B cell (primary cell): ENCODE data around the gene TMEM266. TPM values are rescaled to one million over a fixed set of nuclear protein-coding genes. Genes with fewer than 3 reads are reported as not detected.

ENCODE experiments used
- ATAC-seq: fragments of 200-7000 bp; cut with Tn5 transposase; one replicate; pipeline ENCODE4 v1.10.0; 2021; ENCODE audit warnings: low read depth, mild to moderate bottlenecking, moderate number of reproducible peaks, moderate library complexity
- CTCF ChIA-PET: fragments of 350-600 bp; sonication (Branson Sonifier 250); formaldehyde crosslinking; loops from one replicate; lab custom pipeline; 2021; ENCODE audit warnings: antibody characterized with exemption, inconsistent platforms; lab: Charles Lee
- POLR2A ChIA-PET: fragments of 350-600 bp; sonication (Branson Sonifier 250); formaldehyde crosslinking; loops from one replicate; lab custom pipeline; 2021; ENCODE audit warnings: antibody characterized with exemption; lab: Charles Lee
- DNase-seq: peaks from one replicate; pipeline ENCODE4 v3.0.0; 2013
- H2AFZ ChIP-seq: 2 replicates; pipeline ENCODE4 v1.6.1; 2012; ENCODE audit warnings: mild to moderate bottlenecking, low read depth, low read length; ENCODE audit not compliant: insufficient read depth, poor library complexity, severe bottlenecking
- H3K27ac ChIP-seq, 2 donors: 1 replicate in 1 of 2; 2 replicates in 1 of 2; pipeline ENCODE4 v1.5.1; 2012 to 2013; ENCODE audit warnings: low read length in 2 of 2, mild to moderate bottlenecking in 2 of 2, moderate library complexity in 1 of 2
- H3K27me3 ChIP-seq, 4 experiments: fragments of 200-600 bp in 1 of 4; sonication (generic) in 1 of 4; replicated peaks in 1 of 4; 1 replicate in 2 of 4; 2 replicates in 2 of 4; pipeline versions ENCODE4 v1.6.1 to v1.7.0; 2013 to 2016; ENCODE audit warnings: low read length in 3 of 4, mild to moderate bottlenecking in 2 of 4, mixed read lengths in 1 of 4, moderate library complexity in 1 of 4; ENCODE audit not compliant: insufficient read depth in 4 of 4, control insufficient read depth in 3 of 4; ENCODE audit errors: control extremely low read depth in 1 of 4
- H3K36me3 ChIP-seq, 2 experiments: replicated peaks in 1 of 2; 1 replicate in 1 of 2; 2 replicates in 1 of 2; pipeline versions ENCODE4 v1.6.1 to v1.7.1; 2013; ENCODE audit warnings: low read length in 1 of 2; ENCODE audit not compliant: insufficient read depth in 2 of 2, control insufficient read depth in 1 of 2; ENCODE audit errors: control extremely low read depth in 1 of 2, extremely low read depth in 1 of 2
- H3K4me1 ChIP-seq, 2 donors: fragments of 200-600 bp in 1 of 2; sonication (generic) in 1 of 2; 1 replicate in 1 of 2; 2 replicates in 1 of 2; pipeline versions ENCODE4 v1.5.1 to v1.6.1; 2013 to 2017; ENCODE audit warnings: low read length in 2 of 2; ENCODE audit not compliant: control insufficient read depth in 2 of 2, insufficient read depth in 2 of 2
- H3K4me2 ChIP-seq: replicated peaks from 2 replicates; pipeline ENCODE3; 2012; ENCODE audit warnings: mild to moderate bottlenecking, low read depth, low read length; ENCODE audit not compliant: poor library complexity, severe bottlenecking
- H3K4me3 ChIP-seq, 5 experiments: fragments of 200-600 bp in 1 of 5; sonication (generic) in 1 of 5; 1 replicate in 3 of 5; 2 replicates in 2 of 5; pipeline versions ENCODE4 v1.5.1 to v1.7.0; 2011 to 2016; ENCODE audit warnings: low read length in 4 of 5, mild to moderate bottlenecking in 4 of 5, low read depth in 2 of 5, control low read depth in 1 of 5, moderate library complexity in 1 of 5; ENCODE audit not compliant: insufficient read depth in 1 of 5; ENCODE audit errors: control extremely low read depth in 1 of 5, extremely low read depth in 1 of 5
- H3K79me2 ChIP-seq: fragments of 200-600 bp; sonication (generic); one replicate; pipeline ENCODE4 v1.6.0; 2016; ENCODE audit warnings: low read length; ENCODE audit not compliant: control insufficient read depth, insufficient read depth
- H3K9ac ChIP-seq: fragments of 200-600 bp; sonication (generic); 2 replicates; pipeline ENCODE4 v1.6.1; 2017; ENCODE audit warnings: mild to moderate bottlenecking, low read length, moderate library complexity
- H3K9me3 ChIP-seq, 3 donors: one replicate each; pipeline versions ENCODE4 v1.6.1 to v1.7.1; 2013; ENCODE audit warnings: low read length in 2 of 3; ENCODE audit not compliant: control insufficient read depth in 2 of 3, insufficient read depth in 1 of 3; ENCODE audit errors: control extremely low read depth in 1 of 3
- H4K20me1 ChIP-seq: 2 replicates; pipeline ENCODE4 v1.6.0; 2012; ENCODE audit warnings: mild to moderate bottlenecking, low read length; ENCODE audit not compliant: insufficient read depth, control insufficient read depth, poor library complexity, severe bottlenecking
- H3K27ac Mint-ChIP-seq: one replicate; pipeline ENCODE4 v1.8.0; 2021; ENCODE audit warnings: mixed read lengths
- H3K27me3 Mint-ChIP-seq: one replicate; pipeline ENCODE4 v1.8.0; 2021; ENCODE audit warnings: mixed read lengths
- H3K4me1 Mint-ChIP-seq: one replicate; pipeline ENCODE4 v1.8.0; 2021; ENCODE audit warnings: mixed read lengths
- H3K4me3 Mint-ChIP-seq: one replicate; pipeline ENCODE4 v1.8.0; 2021; ENCODE audit warnings: mixed read lengths
- H3K9me3 Mint-ChIP-seq: one replicate; pipeline ENCODE4 v1.8.0; 2022; ENCODE audit warnings: mixed read lengths; ENCODE audit not compliant: insufficient read depth
- EZH2 ChIP-seq: IDR thresholded peaks from 2 replicates; pipeline ENCODE4 v1.6.1; 2012; ENCODE audit warnings: borderline replicate concordance, low read depth, mild to moderate bottlenecking, moderate library complexity, low read length; ENCODE audit not compliant: insufficient read depth, poor library complexity, severe bottlenecking
- WGBS: methylation state at CpG from one replicate; pipeline ENCODE4 v1.1.5; 2013; ENCODE audit warnings: missing lambda C conversion rate; ENCODE audit not compliant: insufficient coverage; 5-methylcytosine and 5-hydroxymethylcytosine counted together
- intact Hi-C: fragments of 100-400 bp; cut with micrococcal nuclease; formaldehyde crosslinking; loops from one replicate; pipeline ENCODE4 v1.10.0; 2022
- polyA minus RNA-seq: library from RNA; depleted of rRNA, polyadenylated mRNA; stranded (reverse); fragments of >200 nt; gene quantifications from 2 replicates; pipeline ENCODE4 v1.2.3, GENCODE V29; 2012
- polyA plus RNA-seq: library from polyadenylated mRNA; depleted of rRNA; stranded (reverse); fragments of >200 nt; gene quantifications from 2 replicates; pipeline ENCODE4 v1.2.3, GENCODE V29; 2012
- total RNA-seq, 2 donors: library from RNA; stranded (reverse); fragments of 120-200 nt in 1 of 2; gene quantifications; 1 replicate in 1 of 2; 2 replicates in 1 of 2; pipeline versions ENCODE4 v1.2.3 to v1.2.4, GENCODE V29; 2013 to 2022
- TF ChIP-seq, protein P1 (sequence below): fragments of 200-600 bp; IDR thresholded peaks from one replicate; pipeline ENCODE4 v1.8.0; 2022; ENCODE audit warnings: antibody characterized with exemption, mild to moderate bottlenecking

TMEM266 gene, protein sequence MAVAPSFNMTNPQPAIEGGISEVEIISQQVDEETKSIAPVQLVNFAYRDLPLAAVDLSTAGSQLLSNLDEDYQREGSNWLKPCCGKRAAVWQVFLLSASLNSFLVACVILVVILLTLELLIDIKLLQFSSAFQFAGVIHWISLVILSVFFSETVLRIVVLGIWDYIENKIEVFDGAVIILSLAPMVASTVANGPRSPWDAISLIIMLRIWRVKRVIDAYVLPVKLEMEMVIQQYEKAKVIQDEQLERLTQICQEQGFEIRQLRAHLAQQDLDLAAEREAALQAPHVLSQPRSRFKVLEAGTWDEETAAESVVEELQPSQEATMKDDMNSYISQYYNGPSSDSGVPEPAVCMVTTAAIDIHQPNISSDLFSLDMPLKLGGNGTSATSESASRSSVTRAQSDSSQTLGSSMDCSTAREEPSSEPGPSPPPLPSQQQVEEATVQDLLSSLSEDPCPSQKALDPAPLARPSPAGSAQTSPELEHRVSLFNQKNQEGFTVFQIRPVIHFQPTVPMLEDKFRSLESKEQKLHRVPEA
- total RNA-seq (not detected in 2 replicates), polyA plus RNA-seq (not detected in 2 replicates), polyA minus RNA-seq (not detected in 2 replicates)
- total RNA-seq (2013) = not detected

DNA sequence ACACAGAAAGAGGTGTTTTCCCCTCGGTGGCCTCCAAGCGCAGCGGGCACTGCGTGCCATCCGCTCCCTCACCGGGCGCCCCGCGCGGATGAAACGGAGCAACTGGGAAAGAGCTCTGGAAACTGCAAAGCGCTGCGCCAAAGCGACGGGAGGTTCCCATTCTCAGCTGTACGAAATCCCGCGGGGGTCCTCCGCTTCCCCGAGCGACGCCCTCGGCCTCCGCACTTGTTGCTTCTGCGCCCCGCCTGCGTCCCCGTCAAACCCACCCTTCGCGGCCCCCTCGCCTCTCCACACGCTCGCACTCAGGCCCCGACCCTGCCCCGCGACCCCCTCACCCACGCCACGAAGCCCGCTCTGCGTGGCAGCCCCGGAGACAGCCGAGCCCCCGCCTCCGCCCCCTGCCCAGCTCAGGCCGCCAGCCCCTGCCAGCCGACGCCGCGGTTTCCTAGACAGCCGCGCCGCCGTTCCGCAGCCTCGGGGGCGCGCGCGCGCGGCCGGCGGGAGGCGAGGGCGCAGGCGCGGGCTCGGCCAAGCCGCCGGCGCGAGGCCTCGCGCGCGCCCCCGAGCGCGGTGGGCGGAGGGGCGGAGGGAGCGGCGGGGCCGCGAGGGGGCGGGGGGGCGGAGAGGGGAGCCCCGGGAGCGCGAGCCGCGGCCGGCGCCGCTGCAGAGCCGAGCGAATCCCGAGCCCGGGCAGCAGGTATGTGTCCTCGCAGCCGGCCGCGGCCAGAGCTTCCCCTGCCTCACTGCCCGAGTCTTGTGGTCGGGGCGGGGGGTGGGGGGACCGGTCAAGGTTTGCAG, at the start of gene TMEM266:
Gene TMEM266 (plus strand): TSS at position 666 of the 798 bp plus-strand sequence. CDS start 74,279 bp downstream, outside the sequence.
- Histone ChIP-seq H3K9me3 (no peaks in the 10 kb centered on the region), H3K4me3 (peak within 1 kb of the TSS; percentile 0 to 65 (median 55)), H4K20me1 (no peaks in the 10 kb centered on the region), H3K27ac (no peak within 1 kb of the TSS), H3K27me3 (peaks cover 0 to 36% (median 21%) of the 10 kb centered on the region in 4 experiments), H3K4me2 (peak within 1 kb of the TSS; percentile 95), H3K36me3 (no peaks in the 10 kb centered on the region), H2AFZ (peak within 1 kb of the TSS; percentile 71), H3K4me1 (peaks cover 33 to 35% of the 10 kb centered on the region in 2 donors), H3K9ac (peak within 1 kb of the TSS; percentile 63), H3K79me2 (no peaks in the 10 kb centered on the region)
- H3K4me3 Mint-ChIP-seq = peak within 1 kb of the TSS; percentile 82
- WGBS = under 1% methylated on average over 101 of the region's 107 CpGs
- peak; percentile 56 for DNase-seq
- no peak for TF ChIP-seq EZH2
- TF ChIP-seq, protein P1, sequence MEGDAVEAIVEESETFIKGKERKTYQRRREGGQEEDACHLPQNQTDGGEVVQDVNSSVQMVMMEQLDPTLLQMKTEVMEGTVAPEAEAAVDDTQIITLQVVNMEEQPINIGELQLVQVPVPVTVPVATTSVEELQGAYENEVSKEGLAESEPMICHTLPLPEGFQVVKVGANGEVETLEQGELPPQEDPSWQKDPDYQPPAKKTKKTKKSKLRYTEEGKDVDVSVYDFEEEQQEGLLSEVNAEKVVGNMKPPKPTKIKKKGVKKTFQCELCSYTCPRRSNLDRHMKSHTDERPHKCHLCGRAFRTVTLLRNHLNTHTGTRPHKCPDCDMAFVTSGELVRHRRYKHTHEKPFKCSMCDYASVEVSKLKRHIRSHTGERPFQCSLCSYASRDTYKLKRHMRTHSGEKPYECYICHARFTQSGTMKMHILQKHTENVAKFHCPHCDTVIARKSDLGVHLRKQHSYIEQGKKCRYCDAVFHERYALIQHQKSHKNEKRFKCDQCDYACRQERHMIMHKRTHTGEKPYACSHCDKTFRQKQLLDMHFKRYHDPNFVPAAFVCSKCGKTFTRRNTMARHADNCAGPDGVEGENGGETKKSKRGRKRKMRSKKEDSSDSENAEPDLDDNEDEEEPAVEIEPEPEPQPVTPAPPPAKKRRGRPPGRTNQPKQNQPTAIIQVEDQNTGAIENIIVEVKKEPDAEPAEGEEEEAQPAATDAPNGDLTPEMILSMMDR = no peak
- H3K27ac Mint-ChIP-seq = peak within 1 kb of the TSS; percentile 28
- peaks cover 36% of the 10 kb centered on the region for H3K4me1 Mint-ChIP-seq
- peaks cover 39% of the 10 kb centered on the region for H3K27me3 Mint-ChIP-seq
- intact Hi-C loops = loop anchor here (5.0 kb wide), 3 partner anchors 93 to 217 kb away; partner anchors contain the start of genes FBXO22 and UBE2Q2
- H3K9me3 Mint-ChIP-seq = no peaks in the 10 kb centered on the region
- POLR2A ChIA-PET = interaction anchor here (0.6 kb wide), 1 partner anchor 250 kb away, joined by 4 read pairs; no protein-coding TSS in a partner anchor
- CTCF ChIA-PET = interaction anchor here (1.4 to 6.7 kb wide), 3 partner anchors 33 to 80 kb away, joined by 3 to 97 read pairs (median 4); no protein-coding TSS in a partner anchor
- no peak for ATAC-seq
